Neural crest cell (in vitro differentiated cells): Measurements from ENCODE around the gene PUM2. TPM values are rescaled to one million over a fixed set of nuclear protein-coding genes. Genes with fewer than 3 reads are reported as not detected.
A peak's percentile ranks its signal among the peaks of the same experiment; 100 is the strongest.

Experiments used
- DNase-seq: peaks from one replicate; pipeline ENCODE4 v3.0.0; 2021; ENCODE audit warnings: low read depth, mixed read lengths, low spot score
- H3K27ac Mint-ChIP-seq: one replicate; pipeline ENCODE4 v1.8.0; 2021; ENCODE audit warnings: mild to moderate bottlenecking, mixed read lengths; ENCODE audit not compliant: unreplicated experiment
- H3K27me3 Mint-ChIP-seq: 2 replicates; pipeline ENCODE4 v1.8.0; 2021; ENCODE audit warnings: low read depth, mild to moderate bottlenecking, mixed read lengths
- H3K36me3 Mint-ChIP-seq: 2 replicates; pipeline ENCODE4 v1.8.0; 2021; ENCODE audit warnings: low read depth, mild to moderate bottlenecking, mixed read lengths
- H3K4me1 Mint-ChIP-seq: 2 replicates; pipeline ENCODE4 v1.8.0; 2021; ENCODE audit warnings: mixed read lengths
- H3K4me3 Mint-ChIP-seq: one replicate; pipeline ENCODE4 v1.8.0; 2021; ENCODE audit warnings: mild to moderate bottlenecking, mixed read lengths
- H3K9me3 Mint-ChIP-seq: 2 replicates; pipeline ENCODE4 v1.8.0; 2021; ENCODE audit warnings: mixed read lengths
- total RNA-seq: library from RNA; stranded (reverse); gene quantifications from 2 replicates; pipeline ENCODE4 v1.2.1, GENCODE V29; 2021
- TF ChIP-seq, protein P1 (sequence below): fragments of 200-600 bp; sonication (generic); conservative IDR thresholded peaks from 2 replicates; pipeline ENCODE4 v1.5.0; 2021; ENCODE audit warnings: antibody characterized with exemption, mild to moderate bottlenecking

The PUM2 gene
- total RNA-seq, 1 donor from 2014 or later, result 110 TPM

DNA sequence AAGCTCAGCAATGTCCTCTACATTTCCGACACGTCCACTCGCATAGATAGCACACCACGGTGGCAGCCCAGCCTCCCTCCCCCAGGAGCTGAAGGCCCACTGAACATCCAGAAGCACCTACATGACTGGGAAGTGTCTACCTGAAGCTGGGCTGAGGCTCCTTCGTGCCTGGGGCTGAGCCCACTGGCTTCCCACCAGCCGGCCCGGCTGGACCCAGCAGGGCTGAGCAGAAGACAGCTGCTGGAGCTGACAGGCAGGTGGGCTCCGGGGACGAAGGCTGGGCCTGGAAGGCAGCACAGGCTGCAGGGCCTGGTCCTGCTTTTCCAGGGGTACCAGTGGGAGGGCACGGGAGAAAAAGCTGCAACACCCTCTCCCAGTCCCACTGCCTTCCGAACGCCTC is 139.2 kb downstream of the PUM2 start:
- Mint-ChIP-seq H3K4me1 (peaks cover 36% of the 10 kb centered on the region), H3K27me3 (no peaks in the 10 kb centered on the region), H3K27ac (no peak overlapping the region), H3K4me3 (no peak overlapping the region), H3K36me3 (no peaks in the 10 kb centered on the region), H3K9me3 (no peaks in the 10 kb centered on the region)
- no peak for DNase-seq
- TF ChIP-seq, protein P1, sequence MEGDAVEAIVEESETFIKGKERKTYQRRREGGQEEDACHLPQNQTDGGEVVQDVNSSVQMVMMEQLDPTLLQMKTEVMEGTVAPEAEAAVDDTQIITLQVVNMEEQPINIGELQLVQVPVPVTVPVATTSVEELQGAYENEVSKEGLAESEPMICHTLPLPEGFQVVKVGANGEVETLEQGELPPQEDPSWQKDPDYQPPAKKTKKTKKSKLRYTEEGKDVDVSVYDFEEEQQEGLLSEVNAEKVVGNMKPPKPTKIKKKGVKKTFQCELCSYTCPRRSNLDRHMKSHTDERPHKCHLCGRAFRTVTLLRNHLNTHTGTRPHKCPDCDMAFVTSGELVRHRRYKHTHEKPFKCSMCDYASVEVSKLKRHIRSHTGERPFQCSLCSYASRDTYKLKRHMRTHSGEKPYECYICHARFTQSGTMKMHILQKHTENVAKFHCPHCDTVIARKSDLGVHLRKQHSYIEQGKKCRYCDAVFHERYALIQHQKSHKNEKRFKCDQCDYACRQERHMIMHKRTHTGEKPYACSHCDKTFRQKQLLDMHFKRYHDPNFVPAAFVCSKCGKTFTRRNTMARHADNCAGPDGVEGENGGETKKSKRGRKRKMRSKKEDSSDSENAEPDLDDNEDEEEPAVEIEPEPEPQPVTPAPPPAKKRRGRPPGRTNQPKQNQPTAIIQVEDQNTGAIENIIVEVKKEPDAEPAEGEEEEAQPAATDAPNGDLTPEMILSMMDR, result no peak

DNA sequence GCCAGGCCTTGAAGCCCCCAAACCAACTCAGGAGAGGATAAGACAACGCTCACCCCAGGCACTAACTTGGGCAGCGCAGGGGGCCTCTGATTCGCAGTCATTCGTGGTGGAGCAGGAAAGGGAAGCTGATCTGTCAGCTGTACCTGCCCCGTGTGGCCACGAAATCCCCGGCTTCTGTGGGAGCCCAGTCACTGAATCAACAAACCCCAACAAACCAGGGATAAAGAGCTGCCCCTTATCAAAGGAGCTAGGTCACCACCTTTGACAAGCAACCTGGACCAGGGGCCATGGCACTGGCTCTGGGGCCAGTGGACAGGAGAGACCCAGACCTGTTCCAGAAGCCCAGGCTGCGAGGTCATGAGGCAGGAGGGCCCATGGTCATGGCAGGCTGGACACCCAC is 140.2 kb downstream of the PUM2 start:
- no peak overlapping the region for H3K4me3 Mint-ChIP-seq
- H3K27ac Mint-ChIP-seq, result no peak overlapping the region
- peaks cover 36% of the 10 kb centered on the region for H3K4me1 Mint-ChIP-seq
- no peaks in the 10 kb centered on the region for H3K36me3 Mint-ChIP-seq
- no peaks in the 10 kb centered on the region for H3K9me3 Mint-ChIP-seq
- TF ChIP-seq, protein P1, result no peak
- H3K27me3 Mint-ChIP-seq, result no peaks in the 10 kb centered on the region
- DNase-seq, result no peak

DNA sequence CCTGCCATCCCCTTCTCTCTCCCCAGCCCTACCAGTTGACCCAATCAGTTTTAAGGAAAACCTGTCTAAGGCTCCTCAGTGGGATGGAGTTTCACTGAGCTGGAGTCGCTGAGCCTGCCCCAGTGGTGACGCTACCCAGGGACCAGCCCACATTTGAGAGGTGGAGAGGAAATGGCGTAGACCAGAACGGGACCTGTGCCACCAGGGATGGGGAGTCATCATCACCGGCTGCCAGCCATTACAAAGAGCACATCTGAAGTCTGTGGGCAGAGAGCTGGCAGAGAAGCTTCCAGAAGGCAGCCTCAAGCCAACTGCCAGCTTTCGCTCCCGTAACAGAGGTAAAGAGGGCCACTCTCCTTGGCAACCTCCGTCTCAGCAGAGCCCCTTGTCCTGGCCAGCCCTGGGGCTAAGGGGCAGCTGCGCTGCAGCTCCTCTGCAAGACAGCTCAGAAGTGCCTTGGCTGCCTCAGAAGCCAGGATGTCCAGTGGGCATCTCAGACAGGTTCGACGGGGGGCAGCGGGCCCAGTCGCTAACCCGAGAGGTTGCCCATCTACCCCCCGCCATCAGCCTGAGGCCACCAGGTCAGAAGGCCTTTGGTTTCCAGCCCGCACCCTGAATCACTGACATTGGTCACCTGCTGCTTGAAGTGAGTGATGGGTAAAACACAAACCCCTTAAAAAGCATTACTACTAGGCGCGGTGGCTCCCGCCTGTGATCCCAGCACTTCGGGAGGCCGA is 141.1 kb downstream of the PUM2 start:
- Mint-ChIP-seq H3K36me3 (no peaks in the 10 kb centered on the region), H3K9me3 (no peaks in the 10 kb centered on the region), H3K4me1 (peaks cover 31% of the 10 kb centered on the region), H3K27me3 (no peaks in the 10 kb centered on the region), H3K27ac (no peak overlapping the region), H3K4me3 (no peak overlapping the region)
- TF ChIP-seq, protein P1, result no peak
- DNase-seq, result no peak

DNA sequence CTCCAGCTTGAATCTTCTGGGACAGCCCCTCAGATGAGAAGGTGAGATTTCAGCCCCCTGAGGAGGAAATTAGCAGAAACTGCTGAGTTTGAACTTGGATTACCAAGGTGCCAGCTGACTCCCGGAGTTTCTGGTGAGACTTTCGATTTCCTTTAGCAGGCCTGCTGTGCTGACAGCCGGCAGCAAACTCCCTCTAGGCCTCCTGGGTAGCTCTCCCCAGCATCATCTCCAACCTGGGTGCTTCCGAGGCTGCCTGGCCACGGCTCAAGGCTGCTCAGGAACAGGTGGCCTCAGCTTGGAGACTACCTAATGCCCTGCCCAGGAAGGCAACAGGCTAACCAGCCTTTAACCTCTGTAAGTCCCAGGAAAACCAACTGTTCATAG is 142.2 kb downstream of the PUM2 start:
- H3K4me1 Mint-ChIP-seq, result peaks cover 21% of the 10 kb centered on the region
- H3K27ac Mint-ChIP-seq, result peak overlapping the region; percentile 27
- H3K27me3 Mint-ChIP-seq, result no peaks in the 10 kb centered on the region
- DNase-seq, result no peak
- H3K4me3 Mint-ChIP-seq, result no peak overlapping the region
- H3K9me3 Mint-ChIP-seq, result no peaks in the 10 kb centered on the region
- TF ChIP-seq, protein P1, result no peak
- peaks cover under 1% of the 10 kb centered on the region for H3K36me3 Mint-ChIP-seq

DNA sequence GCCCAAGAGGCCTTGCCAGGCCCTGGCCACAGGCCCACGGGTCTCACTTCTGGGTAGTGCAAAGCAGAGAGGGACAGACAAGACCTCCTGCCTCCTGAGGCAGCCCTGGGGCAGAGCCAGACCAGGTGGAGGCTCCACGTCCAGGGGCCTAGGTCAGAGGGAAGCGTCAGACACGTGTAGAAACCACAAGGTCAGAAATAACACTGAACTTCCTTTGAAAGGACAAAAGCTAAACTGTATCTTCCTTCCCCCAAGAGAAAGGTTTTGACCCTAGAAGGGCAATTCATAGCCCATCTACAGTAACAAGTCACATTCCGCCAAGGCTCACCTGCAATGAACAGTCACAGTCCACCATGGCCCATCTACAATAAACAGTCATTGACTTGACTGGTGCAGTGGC is 143.6 kb downstream of the PUM2 start:
- no peak overlapping the region for H3K4me3 Mint-ChIP-seq
- H3K27me3 Mint-ChIP-seq, result no peaks in the 10 kb centered on the region
- TF ChIP-seq, protein P1, result no peak
- H3K4me1 Mint-ChIP-seq, result peaks cover 6% of the 10 kb centered on the region
- H3K27ac Mint-ChIP-seq, result no peak overlapping the region
- no peaks in the 10 kb centered on the region for H3K9me3 Mint-ChIP-seq
- no peak for DNase-seq
- H3K36me3 Mint-ChIP-seq, result peaks cover 11% of the 10 kb centered on the region
